Measurements from ENCODE around the gene OXER1. TPM values are rescaled to one million over a fixed set of nuclear protein-coding genes. Genes with fewer than 3 reads are reported as not detected.

Gene OXER1
- total and polyA plus RNA-seq, 2 of the 13 experiments (the other 11 are each of a cell fraction or from before 2014, with no cell fraction given), result 8.0 to 9.0 TPM

- no peak for TF ChIP-seq ZBTB4 (CRISPR knock-in tag; IDR thresholded peaks at IDR 0.05; ENCODE audit: borderline replicate concordance)
- peak; percentile 57; the same call in 1 of the 2 replicates for TF ChIP-seq ZBTB33 (CRISPR knock-in tag; IDR thresholded peaks at IDR 0.05)
- TF ChIP-seq RORA (CRISPR knock-in tag; IDR thresholded peaks at IDR 0.05), result no peak
- TF ChIP-seq ARNTL (CRISPR knock-in tag; IDR thresholded peaks at IDR 0.05), result no peak
- TF ChIP-seq ZNF777 (CRISPR knock-in tag; IDR thresholded peaks at IDR 0.05), result 0 out of 2 replicates have a peak, but pooled peaks have one; percentile 28
- TF ChIP-seq AKAP8 (CRISPR knock-in tag; IDR thresholded peaks at IDR 0.05), result no peak
- peak; percentile 80; the same call in 1 of the 2 replicates for TF ChIP-seq HNRNPL (IDR thresholded peaks at IDR 0.05; ENCODE audit: low read depth, low read length)
- no peak for TF ChIP-seq HNRNPH1 (optimal IDR thresholded peaks at IDR 0.05; ENCODE audit: low read depth, low read length)
- TF ChIP-seq CENPBD1 (CRISPR knock-in tag; IDR thresholded peaks at IDR 0.05; ENCODE audit: borderline replicate concordance, low read depth), result no peak
- TF ChIP-seq NR3C1 (CRISPR knock-in tag; IDR thresholded peaks at IDR 0.05), result no peak
Measured at GRCh38 chr2:42787788-42788477, 24.0 kb upstream of the OXER1 start (continued).
